WTC11 (cell line): ENCODE measurements around the gene C20orf144. TPM values are rescaled to one million over a fixed set of nuclear protein-coding genes. Genes with fewer than 3 reads are reported as not detected.
A peak's percentile ranks its signal among the peaks of the same experiment; 100 is the strongest.

Source experiments
- ATAC-seq: fragments of 200-7000 bp; cut with Tn5 transposase; 2 replicates; pipeline ENCODE4 v1.10.0; 2021; ENCODE audit warnings: mild to moderate bottlenecking, moderate library complexity
- CTCF ChIA-PET: fragments of 300-600 bp; sonication (Branson Sonifier 250); formaldehyde crosslinking; loops from one replicate; lab custom pipeline; 2021; ENCODE audit warnings: antibody characterized with exemption; lab: Charles Lee
- POLR2A ChIA-PET: fragments of 350-600 bp; sonication (Branson Sonifier 250); formaldehyde crosslinking; loops from one replicate; lab custom pipeline; 2021; ENCODE audit warnings: antibody characterized with exemption; lab: Charles Lee
- DNase-seq: peaks from one replicate; pipeline ENCODE4 v3.0.0; 2021; ENCODE audit warnings: low spot score
- H3K27ac Mint-ChIP-seq: 2 replicates; pipeline ENCODE4 v1.8.0; 2021; ENCODE audit warnings: mixed read lengths
- H3K27me3 Mint-ChIP-seq: 2 replicates; pipeline ENCODE4 v1.8.0; 2021; ENCODE audit warnings: low read depth, mild to moderate bottlenecking, moderate library complexity, mixed read lengths
- H3K36me3 Mint-ChIP-seq: 2 replicates; pipeline ENCODE4 v1.8.0; 2021; ENCODE audit warnings: mixed read lengths
- H3K4me1 Mint-ChIP-seq: 2 replicates; pipeline ENCODE4 v1.8.0; 2022; ENCODE audit warnings: mixed read lengths
- H3K4me3 Mint-ChIP-seq: 2 replicates; pipeline ENCODE4 v1.8.0; 2021; ENCODE audit warnings: mild to moderate bottlenecking, moderate library complexity, mixed read lengths
- H3K9me3 Mint-ChIP-seq: 2 replicates; pipeline ENCODE4 v1.8.0; 2021; ENCODE audit warnings: mixed read lengths
- ATF1 ChIP-seq: sonication (generic); formaldehyde crosslinking; IDR thresholded peaks from 2 replicates; pipeline ENCODE4 v1.8.1; 2023; ENCODE audit warnings: mild to moderate bottlenecking, moderate library complexity, missing genetic modification reagents
- ELF4 ChIP-seq: sonication (generic); formaldehyde crosslinking; IDR thresholded peaks from 2 replicates; pipeline ENCODE4 v1.8.1; 2022; ENCODE audit warnings: low read depth, mild to moderate bottlenecking, moderate library complexity, missing genetic modification reagents
- EMX1 ChIP-seq: fragments of 250-450 bp; sonication (Bioruptor Pico); IDR thresholded peaks from 2 replicates; pipeline ENCODE4 v1.8.0; 2021; ENCODE audit warnings: mild to moderate bottlenecking
- ESRRA ChIP-seq: sonication (generic); formaldehyde crosslinking; IDR thresholded peaks from 2 replicates; pipeline ENCODE4 v1.8.1; 2022; ENCODE audit warnings: mild to moderate bottlenecking, missing genetic modification reagents, borderline replicate concordance
- FOXP1 ChIP-seq: sonication (generic); formaldehyde crosslinking; IDR thresholded peaks from 2 replicates; pipeline ENCODE4 v1.8.0; 2022; ENCODE audit warnings: missing genetic modification reagents, mild to moderate bottlenecking, moderate library complexity, borderline replicate concordance
- JUN ChIP-seq: sonication (generic); formaldehyde crosslinking; IDR thresholded peaks from 2 replicates; pipeline ENCODE4 v1.8.0; 2023; ENCODE audit warnings: mild to moderate bottlenecking, missing genetic modification reagents
- MLX ChIP-seq: sonication (generic); formaldehyde crosslinking; IDR thresholded peaks from 2 replicates; pipeline ENCODE4 v1.8.1; 2023; ENCODE audit warnings: mild to moderate bottlenecking, missing genetic modification reagents, moderate library complexity
- NR1H2 ChIP-seq: sonication (generic); formaldehyde crosslinking; IDR thresholded peaks from 2 replicates; pipeline ENCODE4 v1.9.0; 2021; ENCODE audit warnings: mild to moderate bottlenecking, moderate library complexity, missing genetic modification reagents
- TCF7 ChIP-seq: sonication (generic); formaldehyde crosslinking; IDR thresholded peaks from 2 replicates; pipeline ENCODE4 v1.8.0; 2022; ENCODE audit warnings: mild to moderate bottlenecking, low read depth, missing genetic modification reagents, moderate library complexity
- TP53 ChIP-seq: sonication (generic); formaldehyde crosslinking; IDR thresholded peaks from 2 replicates; pipeline ENCODE4 v1.8.1; 2023; ENCODE audit warnings: mild to moderate bottlenecking, missing genetic modification reagents
- ZBTB43 ChIP-seq: sonication (generic); formaldehyde crosslinking; IDR thresholded peaks from 2 replicates; pipeline ENCODE4 v1.8.1; 2023; ENCODE audit warnings: mild to moderate bottlenecking, missing genetic modification reagents
- ZNF121 ChIP-seq: sonication (generic); formaldehyde crosslinking; IDR thresholded peaks from 2 replicates; pipeline ENCODE4 v1.8.0; 2023; ENCODE audit warnings: missing genetic modification reagents
- ZNF263 ChIP-seq: sonication (generic); formaldehyde crosslinking; IDR thresholded peaks from 2 replicates; pipeline ENCODE4 v1.8.1; 2022; ENCODE audit warnings: low read depth, mild to moderate bottlenecking, moderate library complexity, missing genetic modification reagents
- ZNF396 ChIP-seq: fragments of 250-450 bp; sonication (Bioruptor Pico); IDR thresholded peaks from 2 replicates; pipeline ENCODE4 v1.8.0; 2021; ENCODE audit warnings: mild to moderate bottlenecking, moderate library complexity, borderline replicate concordance
- ZNF416 ChIP-seq: fragments of 250-450 bp; sonication (Bioruptor Pico); IDR thresholded peaks from 2 replicates; pipeline ENCODE4 v1.9.0; 2021; ENCODE audit warnings: mild to moderate bottlenecking, inconsistent platforms
- total RNA-seq: library from RNA; stranded (reverse); gene quantifications from 3 replicates; pipeline ENCODE4 v1.2.3, GENCODE V29; 2021
- TF ChIP-seq, protein P1 (sequence below): sonication (generic); formaldehyde crosslinking; IDR thresholded peaks from 2 replicates; pipeline ENCODE4 v1.8.0; 2022; ENCODE audit warnings: mild to moderate bottlenecking, missing genetic modification reagents
- TF ChIP-seq, protein P2 (sequence below): sonication (generic); formaldehyde crosslinking; IDR thresholded peaks from 2 replicates; pipeline ENCODE4 v1.8.1; 2022; ENCODE audit warnings: low read depth, missing genetic modification reagents, borderline replicate concordance
- TF ChIP-seq, protein P3 (sequence below): fragments of 250-450 bp; sonication (Bioruptor Pico); IDR thresholded peaks from 2 replicates; pipeline ENCODE4 v1.9.0; 2021; ENCODE audit warnings: mild to moderate bottlenecking
- TF ChIP-seq, protein P4 (sequence below): sonication (generic); formaldehyde crosslinking; IDR thresholded peaks from 2 replicates; pipeline ENCODE4 v1.8.0; 2023; ENCODE audit warnings: missing genetic modification reagents, mild to moderate bottlenecking, borderline replicate concordance

C20orf144 gene
- total RNA-seq, 1 experiment from 2014 or later: 0.09 TPM

GRCh38 chr20:33686100-33686983 is 24.2 kb downstream of the C20orf144 start, which contains the start of gene E2F1 (continued):
- TF ChIP-seq ZBTB43 (CRISPR knock-in tag) (0 out of 2 replicates have a peak, but pooled peaks have one; percentile 27), EMX1 (no peak), ZNF416 (CRISPR knock-in tag) (no peak), ATF1 (CRISPR knock-in tag) (no peak)
- TF ChIP-seq, protein P1, sequence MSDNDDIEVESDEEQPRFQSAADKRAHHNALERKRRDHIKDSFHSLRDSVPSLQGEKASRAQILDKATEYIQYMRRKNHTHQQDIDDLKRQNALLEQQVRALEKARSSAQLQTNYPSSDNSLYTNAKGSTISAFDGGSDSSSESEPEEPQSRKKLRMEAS (CRISPR knock-in tag): peak; percentile 87

DNA sequence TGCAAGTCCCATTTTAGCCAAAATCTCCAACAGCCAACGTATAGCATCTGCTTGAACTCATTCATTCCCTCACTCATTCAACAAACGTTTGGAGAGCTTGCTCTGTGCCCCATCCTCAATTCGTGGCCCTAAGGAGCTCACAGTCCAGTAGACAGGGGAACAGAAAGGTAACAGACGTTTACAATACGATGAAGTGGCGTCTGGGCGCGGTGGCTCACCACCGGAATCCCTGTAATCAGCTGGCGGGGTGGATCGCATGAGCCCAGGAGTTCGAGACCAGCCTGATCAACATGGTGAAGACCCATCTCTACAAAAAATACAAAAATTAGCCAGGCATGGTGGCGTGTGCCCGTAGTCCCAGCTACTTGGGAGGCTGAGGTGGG is 24.8 kb downstream of the C20orf144 start:
- H3K4me3 Mint-ChIP-seq: peak overlapping the region; percentile 60
- H3K27me3 Mint-ChIP-seq: peaks cover 30% of the 10 kb centered on the region
- H3K9me3 Mint-ChIP-seq: no peaks in the 10 kb centered on the region
- TF ChIP-seq, protein P2, sequence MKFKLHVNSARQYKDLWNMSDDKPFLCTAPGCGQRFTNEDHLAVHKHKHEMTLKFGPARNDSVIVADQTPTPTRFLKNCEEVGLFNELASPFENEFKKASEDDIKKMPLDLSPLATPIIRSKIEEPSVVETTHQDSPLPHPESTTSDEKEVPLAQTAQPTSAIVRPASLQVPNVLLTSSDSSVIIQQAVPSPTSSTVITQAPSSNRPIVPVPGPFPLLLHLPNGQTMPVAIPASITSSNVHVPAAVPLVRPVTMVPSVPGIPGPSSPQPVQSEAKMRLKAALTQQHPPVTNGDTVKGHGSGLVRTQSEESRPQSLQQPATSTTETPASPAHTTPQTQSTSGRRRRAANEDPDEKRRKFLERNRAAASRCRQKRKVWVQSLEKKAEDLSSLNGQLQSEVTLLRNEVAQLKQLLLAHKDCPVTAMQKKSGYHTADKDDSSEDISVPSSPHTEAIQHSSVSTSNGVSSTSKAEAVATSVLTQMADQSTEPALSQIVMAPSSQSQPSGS (CRISPR knock-in tag): no peak
- no peak for TF ChIP-seq ESRRA (CRISPR knock-in tag)
- no peak for TF ChIP-seq FOXP1 (CRISPR knock-in tag)
- no peak for TF ChIP-seq ELF4 (CRISPR knock-in tag)
- TF ChIP-seq TP53 (CRISPR knock-in tag): no peak
- TF ChIP-seq, protein P3, sequence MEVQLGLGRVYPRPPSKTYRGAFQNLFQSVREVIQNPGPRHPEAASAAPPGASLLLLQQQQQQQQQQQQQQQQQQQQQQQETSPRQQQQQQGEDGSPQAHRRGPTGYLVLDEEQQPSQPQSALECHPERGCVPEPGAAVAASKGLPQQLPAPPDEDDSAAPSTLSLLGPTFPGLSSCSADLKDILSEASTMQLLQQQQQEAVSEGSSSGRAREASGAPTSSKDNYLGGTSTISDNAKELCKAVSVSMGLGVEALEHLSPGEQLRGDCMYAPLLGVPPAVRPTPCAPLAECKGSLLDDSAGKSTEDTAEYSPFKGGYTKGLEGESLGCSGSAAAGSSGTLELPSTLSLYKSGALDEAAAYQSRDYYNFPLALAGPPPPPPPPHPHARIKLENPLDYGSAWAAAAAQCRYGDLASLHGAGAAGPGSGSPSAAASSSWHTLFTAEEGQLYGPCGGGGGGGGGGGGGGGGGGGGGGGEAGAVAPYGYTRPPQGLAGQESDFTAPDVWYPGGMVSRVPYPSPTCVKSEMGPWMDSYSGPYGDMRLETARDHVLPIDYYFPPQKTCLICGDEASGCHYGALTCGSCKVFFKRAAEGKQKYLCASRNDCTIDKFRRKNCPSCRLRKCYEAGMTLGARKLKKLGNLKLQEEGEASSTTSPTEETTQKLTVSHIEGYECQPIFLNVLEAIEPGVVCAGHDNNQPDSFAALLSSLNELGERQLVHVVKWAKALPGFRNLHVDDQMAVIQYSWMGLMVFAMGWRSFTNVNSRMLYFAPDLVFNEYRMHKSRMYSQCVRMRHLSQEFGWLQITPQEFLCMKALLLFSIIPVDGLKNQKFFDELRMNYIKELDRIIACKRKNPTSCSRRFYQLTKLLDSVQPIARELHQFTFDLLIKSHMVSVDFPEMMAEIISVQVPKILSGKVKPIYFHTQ (CRISPR knock-in tag): no peak
- TF ChIP-seq ZNF396 (CRISPR knock-in tag): no peak
- TF ChIP-seq TCF7 (CRISPR knock-in tag): no peak
- no peak for TF ChIP-seq ZNF121 (CRISPR knock-in tag)
- no peak for DNase-seq
- CTCF ChIA-PET: interaction anchor here (0.6 to 1.7 kb wide), 7 partner anchors 19 to 216 kb away, joined by 3 to 7 read pairs (median 4); partner anchors contain the start of genes ACTL10, PXMP4 and ZNF341
- POLR2A ChIA-PET: no interaction called here
- no peaks in the 10 kb centered on the region for H3K36me3 Mint-ChIP-seq
- peaks cover 25% of the 10 kb centered on the region for H3K4me1 Mint-ChIP-seq
- H3K27ac Mint-ChIP-seq: peak overlapping the region; percentile 85
- ATAC-seq: no peak

GRCh38 chr20:33687370-33687915 is 25.3 kb downstream of the C20orf144 start:
- Mint-ChIP-seq H3K4me3 (no peak overlapping the region), H3K27me3 (peaks cover 30% of the 10 kb centered on the region), H3K27ac (no peak overlapping the region), H3K4me1 (peaks cover 24% of the 10 kb centered on the region), H3K36me3 (no peaks in the 10 kb centered on the region), H3K9me3 (no peaks in the 10 kb centered on the region)
- ChIA-PET POLR2A (no interaction called here), CTCF (interaction anchor here (0.6 to 1.7 kb wide), 7 partner anchors 19 to 215 kb away, joined by 3 to 7 read pairs (median 4); partner anchors contain the start of genes ACTL10 and ZNF341)
- no peak for DNase-seq
- no peak for ATAC-seq
- no peak for TF ChIP-seq NR1H2 (CRISPR knock-in tag)
- no peak for TF ChIP-seq ZNF263 (CRISPR knock-in tag)
- no peak for TF ChIP-seq ZNF416 (CRISPR knock-in tag)
- TF ChIP-seq JUN (CRISPR knock-in tag): no peak
- TF ChIP-seq ZNF396 (CRISPR knock-in tag): no peak
- no peak for TF ChIP-seq MLX (CRISPR knock-in tag)
- TF ChIP-seq, protein P4, sequence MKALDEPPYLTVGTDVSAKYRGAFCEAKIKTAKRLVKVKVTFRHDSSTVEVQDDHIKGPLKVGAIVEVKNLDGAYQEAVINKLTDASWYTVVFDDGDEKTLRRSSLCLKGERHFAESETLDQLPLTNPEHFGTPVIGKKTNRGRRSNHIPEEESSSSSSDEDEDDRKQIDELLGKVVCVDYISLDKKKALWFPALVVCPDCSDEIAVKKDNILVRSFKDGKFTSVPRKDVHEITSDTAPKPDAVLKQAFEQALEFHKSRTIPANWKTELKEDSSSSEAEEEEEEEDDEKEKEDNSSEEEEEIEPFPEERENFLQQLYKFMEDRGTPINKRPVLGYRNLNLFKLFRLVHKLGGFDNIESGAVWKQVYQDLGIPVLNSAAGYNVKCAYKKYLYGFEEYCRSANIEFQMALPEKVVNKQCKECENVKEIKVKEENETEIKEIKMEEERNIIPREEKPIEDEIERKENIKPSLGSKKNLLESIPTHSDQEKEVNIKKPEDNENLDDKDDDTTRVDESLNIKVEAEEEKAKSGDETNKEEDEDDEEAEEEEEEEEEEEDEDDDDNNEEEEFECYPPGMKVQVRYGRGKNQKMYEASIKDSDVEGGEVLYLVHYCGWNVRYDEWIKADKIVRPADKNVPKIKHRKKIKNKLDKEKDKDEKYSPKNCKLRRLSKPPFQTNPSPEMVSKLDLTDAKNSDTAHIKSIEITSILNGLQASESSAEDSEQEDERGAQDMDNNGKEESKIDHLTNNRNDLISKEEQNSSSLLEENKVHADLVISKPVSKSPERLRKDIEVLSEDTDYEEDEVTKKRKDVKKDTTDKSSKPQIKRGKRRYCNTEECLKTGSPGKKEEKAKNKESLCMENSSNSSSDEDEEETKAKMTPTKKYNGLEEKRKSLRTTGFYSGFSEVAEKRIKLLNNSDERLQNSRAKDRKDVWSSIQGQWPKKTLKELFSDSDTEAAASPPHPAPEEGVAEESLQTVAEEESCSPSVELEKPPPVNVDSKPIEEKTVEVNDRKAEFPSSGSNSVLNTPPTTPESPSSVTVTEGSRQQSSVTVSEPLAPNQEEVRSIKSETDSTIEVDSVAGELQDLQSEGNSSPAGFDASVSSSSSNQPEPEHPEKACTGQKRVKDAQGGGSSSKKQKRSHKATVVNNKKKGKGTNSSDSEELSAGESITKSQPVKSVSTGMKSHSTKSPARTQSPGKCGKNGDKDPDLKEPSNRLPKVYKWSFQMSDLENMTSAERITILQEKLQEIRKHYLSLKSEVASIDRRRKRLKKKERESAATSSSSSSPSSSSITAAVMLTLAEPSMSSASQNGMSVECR (CRISPR knock-in tag): no peak
